Skin epidermis (tissue), 12 donors: ENCODE measurements around the gene URM1.
"Not testable (repeated sequence)": the region's sequence is repeated elsewhere in the genome, so short reads cannot be mapped to it uniquely, and the experiment has no call there.

ENCODE experiments used
- H3K27ac ChIP-seq, 21 experiments: fragments of 200-600 bp; sonication (generic) in 11 of 21; one replicate each; pipeline ENCODE4 v1.5.0; 2020; ENCODE audit warnings: mild to moderate bottlenecking in 3 of 21, inconsistent platforms in 2 of 21, moderate library complexity in 2 of 21
- H3K4me3 ChIP-seq, 7 experiments: fragments of 200-600 bp; sonication (generic) in 2 of 7; one replicate each; pipeline ENCODE4 v1.5.0; 2020; ENCODE audit warnings: inconsistent platforms in 2 of 7, mild to moderate bottlenecking in 2 of 7, moderate library complexity in 1 of 7

Gene URM1

DNA sequence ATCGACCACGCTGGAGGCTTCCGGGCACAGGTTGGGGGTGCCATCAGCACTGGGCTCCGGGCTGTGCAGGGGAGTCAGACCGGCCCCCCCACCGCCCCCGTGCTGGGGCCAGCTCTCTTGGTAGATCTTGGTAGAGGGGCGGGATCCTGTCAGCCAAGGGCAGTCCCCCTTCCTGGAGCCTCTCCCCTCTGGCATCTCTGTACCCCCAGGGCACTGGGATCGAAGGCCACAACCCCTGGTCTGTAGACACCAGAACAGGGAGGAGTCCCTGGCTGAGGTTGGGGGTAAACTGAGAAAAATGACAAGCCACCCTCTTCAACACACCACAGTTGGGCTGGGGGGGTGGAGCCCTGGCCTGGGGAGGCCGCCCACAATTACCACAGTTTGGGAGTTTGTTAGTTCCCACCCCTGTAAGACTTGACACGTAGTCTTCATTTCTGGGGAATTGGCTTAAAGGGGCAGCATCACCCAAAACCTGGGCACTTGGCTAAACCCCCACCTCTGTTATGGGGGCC is 50.4 kb downstream of the URM1 start:
- Histone ChIP-seq H3K27ac (peak overlapping the region in 20 of 21 experiments; percentile 22 to 89 (median 72)), H3K4me3 (peak overlapping the region; percentile 64 to 87 (median 81))

DNA sequence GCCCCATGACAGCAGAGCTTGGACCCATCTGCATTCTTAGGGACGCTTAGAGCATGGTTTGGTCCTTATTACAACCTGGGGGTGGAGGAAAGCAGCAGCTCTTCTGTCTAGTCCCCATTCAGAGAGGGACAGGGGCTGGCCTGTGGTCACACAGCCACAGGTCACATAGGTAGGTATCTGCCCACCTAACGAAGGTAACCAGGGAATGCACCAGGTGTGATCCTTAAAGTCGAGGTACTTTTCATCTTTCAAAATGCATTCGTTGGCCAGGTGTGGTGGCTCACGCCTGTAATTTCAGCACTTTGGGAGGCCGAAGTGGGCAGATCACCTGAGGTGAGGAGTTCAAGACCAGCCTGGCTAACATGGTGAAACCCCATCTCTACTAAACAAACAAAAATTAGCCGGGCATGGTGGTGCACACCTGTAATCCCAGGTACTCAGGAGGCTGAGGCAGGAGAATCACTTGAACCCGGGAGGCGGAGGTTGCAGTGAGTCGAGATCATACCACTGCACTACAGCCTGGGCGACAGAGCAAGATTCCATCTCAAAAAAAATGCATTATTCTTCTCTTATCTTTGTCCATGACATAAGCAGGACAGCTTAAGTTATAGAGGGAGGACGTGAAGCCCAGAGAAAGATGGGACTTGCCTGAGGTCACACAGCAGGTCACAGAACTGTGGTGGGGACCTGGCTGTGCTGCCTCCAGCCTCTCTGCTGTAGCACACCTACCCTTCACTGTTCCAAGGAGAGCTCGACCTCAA is 51.0 kb downstream of the URM1 start:
- peak overlapping the region in 3 of 7 experiments; percentile 64 to 84 (median 84) for H3K4me3 ChIP-seq

DNA sequence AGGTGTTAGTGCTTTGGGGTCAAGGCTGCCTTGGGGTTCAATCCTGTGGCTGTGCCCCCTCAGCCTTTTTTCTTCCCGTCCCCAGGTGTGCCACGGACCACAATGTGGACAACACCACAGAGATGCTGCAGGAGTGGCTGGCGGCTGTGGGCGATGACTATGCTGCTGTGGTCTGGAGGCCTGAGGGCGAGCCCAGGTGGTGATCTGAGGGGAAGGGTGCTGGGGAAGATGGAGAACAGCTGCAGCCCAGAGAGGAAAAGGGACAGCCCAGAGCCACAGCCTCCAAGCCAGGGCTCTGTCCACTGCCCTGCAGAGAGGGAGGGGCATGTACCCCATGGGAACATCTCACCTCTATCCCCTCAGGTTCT is 51.6 kb downstream of the URM1 start:
- H3K4me3 ChIP-seq = no peak overlapping the region
- H3K27ac ChIP-seq = no peak overlapping the region

More for the DNA sequence above, 51.0 kb downstream of the URM1 start:
- H3K27ac ChIP-seq = peak overlapping the region in 12 of 21 experiments; percentile 25 to 89 (median 77)

DNA sequence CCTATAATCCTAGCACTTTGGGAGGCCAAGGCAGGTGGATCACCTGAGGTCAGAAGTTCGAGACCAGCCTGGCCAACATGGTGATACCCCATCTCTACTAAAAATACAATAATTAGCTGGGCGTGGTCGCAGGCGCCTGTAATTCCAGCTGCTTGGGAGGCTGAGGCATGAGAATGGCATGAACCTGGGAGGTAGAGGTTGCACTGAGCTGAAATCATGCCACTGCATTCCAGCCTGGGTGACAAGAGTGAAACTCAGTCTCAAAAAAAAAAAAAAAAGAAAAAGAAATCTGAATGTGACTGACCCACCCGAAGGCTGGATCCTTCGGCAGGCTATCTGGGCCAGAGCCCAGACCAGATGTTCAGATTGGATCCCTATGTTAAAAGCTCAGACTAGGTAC is 52.2 kb downstream of the URM1 start:
- not testable (repeated sequence) for H3K4me3 ChIP-seq, H3K27ac ChIP-seq

DNA sequence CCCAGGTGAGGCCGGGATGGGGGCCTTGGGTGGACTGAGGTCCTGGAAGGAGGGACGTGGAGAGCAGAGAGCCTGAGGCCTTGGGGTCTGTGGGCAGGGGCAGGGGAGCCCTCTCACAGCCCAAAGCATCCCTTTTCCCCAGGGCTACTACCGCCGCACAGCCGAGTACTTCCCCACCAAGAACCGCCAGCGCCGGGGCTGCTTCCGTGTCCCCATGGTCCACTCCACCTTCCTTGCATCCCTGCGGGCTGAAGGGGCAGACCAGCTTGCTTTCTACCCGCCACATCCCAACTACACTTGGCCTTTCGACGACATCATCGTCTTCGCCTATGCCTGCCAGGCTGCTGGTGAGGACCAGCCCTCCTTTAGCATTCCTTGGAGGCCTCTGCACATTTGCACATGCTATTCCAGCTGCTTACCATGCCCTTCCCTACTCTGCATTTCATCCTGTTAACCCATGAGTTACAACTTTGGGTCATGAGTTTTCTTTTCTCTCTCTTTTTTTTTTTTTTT is 53.1 kb downstream of the URM1 start:
- no peak overlapping the region for H3K27ac ChIP-seq
- no peak overlapping the region for H3K4me3 ChIP-seq

DNA sequence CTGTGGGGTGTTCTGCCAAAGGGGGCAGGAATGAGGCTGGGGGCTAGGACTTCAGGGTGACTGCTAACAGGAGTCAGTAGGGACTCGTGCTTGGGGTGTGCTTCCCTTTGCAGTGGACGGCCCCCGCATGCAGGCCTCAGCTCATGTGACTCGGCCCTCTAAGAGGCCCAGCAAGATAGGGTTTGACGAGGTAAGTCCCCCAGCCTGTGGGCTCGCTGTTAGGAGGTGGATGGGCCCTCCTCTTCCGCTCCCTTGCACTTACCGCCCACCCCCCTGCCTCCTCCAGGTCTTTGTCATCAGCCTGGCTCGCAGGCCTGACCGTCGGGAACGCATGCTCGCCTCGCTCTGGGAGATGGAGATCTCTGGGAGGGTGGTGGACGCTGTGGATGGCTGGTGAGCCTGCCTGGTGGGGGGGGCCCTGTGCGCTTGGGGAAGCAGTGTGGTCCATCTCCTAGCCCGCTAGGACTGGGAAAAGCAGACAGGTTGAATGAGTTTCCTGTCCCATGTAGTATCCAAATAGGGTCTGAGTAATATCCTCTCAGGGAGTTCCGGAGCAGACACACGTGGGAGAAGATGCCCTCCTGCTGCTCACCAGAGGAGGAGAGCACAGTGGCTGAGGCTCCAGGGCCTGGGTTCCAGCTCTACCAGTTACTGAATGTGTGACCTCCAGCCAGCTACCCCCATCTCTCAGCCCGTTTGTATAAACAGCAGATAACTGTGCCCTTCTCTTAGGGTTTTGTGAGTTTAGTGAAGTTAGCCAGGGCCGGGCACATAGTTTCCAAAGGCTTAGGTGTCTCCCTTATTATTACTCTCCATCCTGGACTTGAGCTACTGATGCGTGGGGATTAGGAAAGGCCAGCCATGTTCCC is 57.7 kb downstream of the URM1 start:
- no peak overlapping the region for H3K4me3 ChIP-seq
- no peak overlapping the region for H3K27ac ChIP-seq

DNA sequence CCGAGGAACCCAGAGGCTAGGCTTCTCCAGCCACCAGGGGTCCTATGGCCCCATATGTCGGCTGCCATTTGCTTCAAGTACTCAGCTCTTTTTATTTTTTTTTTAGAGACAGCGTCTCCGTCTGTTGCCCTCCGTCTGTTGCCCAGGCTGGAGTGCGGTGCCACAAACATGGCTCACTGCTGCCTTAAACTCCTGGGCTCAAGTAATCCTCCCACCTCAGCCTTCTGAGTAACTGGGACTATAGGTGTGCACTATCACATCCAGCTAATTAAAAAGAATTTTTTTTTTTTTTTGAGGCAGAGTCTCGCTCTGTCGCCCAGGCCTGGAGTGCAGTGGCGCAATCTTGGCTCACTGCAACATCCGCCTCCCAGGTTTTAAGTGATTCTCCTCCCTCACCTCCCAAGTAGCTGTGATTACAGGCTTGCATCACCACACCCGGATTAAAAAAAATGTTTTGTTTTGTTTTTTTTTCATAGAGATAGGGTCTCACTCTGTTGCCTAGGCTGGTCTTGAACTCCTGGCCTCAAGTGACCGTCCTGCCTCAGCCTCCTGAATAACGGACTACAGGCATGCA is 58.4 kb downstream of the URM1 start:
- H3K27ac ChIP-seq = no peak overlapping the region
- H3K4me3 ChIP-seq = no peak overlapping the region

DNA sequence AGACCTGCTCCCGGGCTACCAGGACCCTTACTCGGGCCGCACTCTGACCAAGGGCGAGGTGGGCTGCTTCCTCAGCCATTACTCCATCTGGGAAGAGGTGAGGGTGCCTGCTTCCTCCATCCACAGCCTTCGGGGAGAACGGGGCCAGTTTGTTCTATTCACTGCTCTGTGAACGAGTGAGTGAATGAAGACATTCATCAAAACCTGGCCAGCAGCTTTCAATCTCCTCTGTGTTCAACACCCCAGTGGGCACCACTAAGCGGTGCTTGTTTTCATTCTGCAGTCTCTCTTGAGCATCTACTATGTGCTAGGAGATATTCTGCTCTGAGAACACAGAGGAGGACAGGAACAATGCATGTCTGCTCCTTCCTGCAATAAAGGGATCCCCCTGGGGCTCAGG is 60.0 kb downstream of the URM1 start:
- no peak overlapping the region for H3K27ac ChIP-seq
- H3K4me3 ChIP-seq = no peak overlapping the region

DNA sequence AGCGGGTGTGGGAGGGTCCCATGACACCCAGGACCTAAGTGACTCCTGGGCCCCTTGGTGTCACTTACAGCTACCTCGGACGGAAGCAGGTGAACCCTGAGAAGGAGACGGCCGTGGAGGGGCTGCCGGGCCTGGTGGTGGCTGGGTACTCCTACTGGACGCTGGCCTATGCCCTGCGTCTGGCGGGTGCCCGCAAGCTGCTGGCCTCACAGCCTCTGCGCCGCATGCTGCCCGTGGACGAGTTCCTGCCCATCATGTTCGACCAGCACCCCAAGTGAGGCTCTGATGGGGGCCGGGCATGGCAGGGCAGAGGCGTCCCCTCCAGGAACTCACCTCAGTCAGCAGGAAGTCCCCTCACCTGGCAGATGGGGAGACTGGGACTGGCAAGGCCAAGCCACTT is 63.2 kb downstream of the URM1 start:
- Histone ChIP-seq H3K27ac (no peak overlapping the region), H3K4me3 (no peak overlapping the region)

DNA sequence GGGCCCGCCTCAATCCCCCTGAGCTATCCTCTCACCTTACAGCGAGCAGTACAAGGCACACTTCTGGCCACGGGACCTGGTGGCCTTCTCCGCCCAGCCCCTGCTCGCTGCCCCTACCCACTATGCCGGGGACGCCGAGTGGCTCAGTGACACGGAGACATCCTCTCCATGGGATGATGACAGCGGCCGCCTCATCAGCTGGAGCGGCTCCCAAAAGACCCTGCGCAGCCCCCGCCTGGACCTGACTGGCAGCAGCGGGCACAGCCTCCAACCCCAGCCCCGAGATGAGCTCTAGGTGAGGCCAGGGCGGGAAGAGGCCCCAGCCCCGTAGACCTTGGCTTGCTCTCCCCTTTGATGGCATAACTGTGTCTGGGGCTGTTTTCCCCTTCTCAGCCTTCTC is 64.4 kb downstream of the URM1 start:
- no peak overlapping the region for H3K27ac ChIP-seq
- no peak overlapping the region for H3K4me3 ChIP-seq

DNA sequence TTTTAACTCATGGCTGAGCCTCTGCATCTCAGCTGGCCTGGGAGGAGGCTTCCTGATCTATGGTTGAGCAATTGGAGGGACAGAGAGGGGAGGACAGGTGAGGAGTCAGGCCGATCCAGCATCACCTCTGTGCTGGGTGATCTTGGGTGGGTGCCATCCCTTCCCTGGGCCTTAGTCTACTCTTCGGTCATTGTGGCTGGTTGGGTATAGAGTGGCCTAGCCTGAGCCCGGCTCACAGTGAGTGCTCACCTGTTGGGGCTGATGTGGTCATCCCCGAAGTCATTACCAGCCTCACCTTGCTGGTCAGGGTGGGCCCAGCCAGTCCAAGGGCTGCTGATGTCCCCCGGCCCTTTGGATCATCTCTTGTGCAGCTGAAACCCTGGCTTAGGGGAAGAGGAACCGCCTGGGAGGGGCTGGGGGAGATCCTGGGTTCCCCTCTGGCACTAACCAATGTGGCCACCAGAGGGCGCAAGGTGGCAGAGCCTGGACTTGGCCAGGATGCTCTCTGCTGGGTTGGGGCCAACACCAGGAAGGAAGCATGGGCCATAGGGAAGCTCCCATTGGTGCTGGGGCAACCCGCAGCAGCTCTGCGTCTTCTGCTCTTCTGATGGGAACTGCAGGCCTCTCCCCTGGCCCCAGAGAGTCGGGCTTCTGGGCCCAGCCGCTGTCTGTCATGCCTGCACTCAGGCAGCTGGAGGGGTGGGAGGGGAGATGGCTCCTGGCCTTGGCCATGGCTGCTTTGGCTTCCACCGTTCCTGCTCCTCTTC is 67.4 kb downstream of the URM1 start:
- Histone ChIP-seq H3K4me3 (no peak overlapping the region), H3K27ac (no peak overlapping the region)

DNA sequence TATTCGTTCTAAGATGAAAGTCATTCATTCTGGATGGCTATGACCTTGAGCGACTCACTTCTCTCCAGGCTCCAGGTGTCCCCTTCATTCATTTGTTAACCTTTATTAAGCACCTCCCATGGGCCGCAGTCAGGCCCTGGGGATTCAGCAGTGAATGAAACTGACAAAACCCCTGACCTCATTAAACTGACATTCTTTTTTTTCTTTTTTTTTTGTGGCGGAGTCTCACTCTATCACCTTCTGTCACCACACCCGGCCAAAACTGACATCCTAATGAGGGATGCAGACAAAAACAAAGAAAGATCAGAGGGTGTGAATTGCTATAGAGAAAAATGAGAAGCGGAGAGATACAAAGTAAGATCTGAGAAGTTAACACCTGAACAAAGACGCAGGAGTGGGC is 68.1 kb downstream of the URM1 start:
- H3K27ac ChIP-seq = no peak overlapping the region
- no peak overlapping the region for H3K4me3 ChIP-seq
